GM06990 (cell line): ENCODE measurements around the gene SUSD4.

Source experiments
- DNase-seq: peaks from one replicate; pipeline ENCODE4 v3.0.0-alpha.2; 2011; ENCODE audit not compliant: insufficient read length; ENCODE audit errors: extremely low read depth
- H3K27me3 ChIP-seq: replicated peaks from 2 replicates; pipeline ENCODE4 v1.6.0; 2011; ENCODE audit warnings: low read length; ENCODE audit not compliant: control insufficient read depth, insufficient read depth
- H3K36me3 ChIP-seq: 2 replicates; pipeline ENCODE4 v1.5.1; 2011; ENCODE audit warnings: low read length; ENCODE audit not compliant: control insufficient read depth, insufficient read depth
- H3K4me3 ChIP-seq: replicated peaks from 2 replicates; pipeline ENCODE4 v1.5.1; 2011; ENCODE audit warnings: low read depth, mild to moderate bottlenecking, control low read depth, low read length
- TF ChIP-seq, protein P1 (sequence below): IDR thresholded peaks from 2 replicates; pipeline ENCODE4 v1.5.1; 2011; ENCODE audit warnings: low read length, control low read depth, mild to moderate bottlenecking, inconsistent platforms; ENCODE audit not compliant: insufficient read depth, poor library complexity, severe bottlenecking

The SUSD4 gene

DNA sequence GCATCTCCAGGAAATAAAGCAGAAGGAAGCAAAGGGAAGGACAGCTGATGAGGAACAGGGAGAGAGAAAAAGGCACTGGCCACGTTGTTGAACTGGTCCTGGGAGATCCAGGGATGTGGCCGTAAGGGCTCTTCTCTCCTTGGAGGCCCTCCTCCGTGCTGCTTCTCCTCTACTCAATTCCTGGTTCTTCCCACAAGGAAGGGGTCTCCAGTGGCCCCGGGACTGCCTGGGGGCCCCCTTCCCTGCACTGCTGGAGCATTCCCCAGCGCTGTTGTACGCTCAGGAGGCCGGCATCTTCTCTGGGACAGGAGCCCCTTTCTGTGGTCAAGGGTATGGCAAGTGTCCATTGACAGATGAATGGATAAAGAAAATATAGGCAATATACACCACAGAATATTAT is 132.4 kb downstream of the SUSD4 start:
- Histone ChIP-seq H3K36me3 (no peaks in the 10 kb centered on the region), H3K27me3 (peaks cover 3% of the 10 kb centered on the region; the same call in 1 of the 2 replicates), H3K4me3 (no peak overlapping the region)
- TF ChIP-seq, protein P1, sequence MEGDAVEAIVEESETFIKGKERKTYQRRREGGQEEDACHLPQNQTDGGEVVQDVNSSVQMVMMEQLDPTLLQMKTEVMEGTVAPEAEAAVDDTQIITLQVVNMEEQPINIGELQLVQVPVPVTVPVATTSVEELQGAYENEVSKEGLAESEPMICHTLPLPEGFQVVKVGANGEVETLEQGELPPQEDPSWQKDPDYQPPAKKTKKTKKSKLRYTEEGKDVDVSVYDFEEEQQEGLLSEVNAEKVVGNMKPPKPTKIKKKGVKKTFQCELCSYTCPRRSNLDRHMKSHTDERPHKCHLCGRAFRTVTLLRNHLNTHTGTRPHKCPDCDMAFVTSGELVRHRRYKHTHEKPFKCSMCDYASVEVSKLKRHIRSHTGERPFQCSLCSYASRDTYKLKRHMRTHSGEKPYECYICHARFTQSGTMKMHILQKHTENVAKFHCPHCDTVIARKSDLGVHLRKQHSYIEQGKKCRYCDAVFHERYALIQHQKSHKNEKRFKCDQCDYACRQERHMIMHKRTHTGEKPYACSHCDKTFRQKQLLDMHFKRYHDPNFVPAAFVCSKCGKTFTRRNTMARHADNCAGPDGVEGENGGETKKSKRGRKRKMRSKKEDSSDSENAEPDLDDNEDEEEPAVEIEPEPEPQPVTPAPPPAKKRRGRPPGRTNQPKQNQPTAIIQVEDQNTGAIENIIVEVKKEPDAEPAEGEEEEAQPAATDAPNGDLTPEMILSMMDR, result no peak
- no peak for DNase-seq

DNA sequence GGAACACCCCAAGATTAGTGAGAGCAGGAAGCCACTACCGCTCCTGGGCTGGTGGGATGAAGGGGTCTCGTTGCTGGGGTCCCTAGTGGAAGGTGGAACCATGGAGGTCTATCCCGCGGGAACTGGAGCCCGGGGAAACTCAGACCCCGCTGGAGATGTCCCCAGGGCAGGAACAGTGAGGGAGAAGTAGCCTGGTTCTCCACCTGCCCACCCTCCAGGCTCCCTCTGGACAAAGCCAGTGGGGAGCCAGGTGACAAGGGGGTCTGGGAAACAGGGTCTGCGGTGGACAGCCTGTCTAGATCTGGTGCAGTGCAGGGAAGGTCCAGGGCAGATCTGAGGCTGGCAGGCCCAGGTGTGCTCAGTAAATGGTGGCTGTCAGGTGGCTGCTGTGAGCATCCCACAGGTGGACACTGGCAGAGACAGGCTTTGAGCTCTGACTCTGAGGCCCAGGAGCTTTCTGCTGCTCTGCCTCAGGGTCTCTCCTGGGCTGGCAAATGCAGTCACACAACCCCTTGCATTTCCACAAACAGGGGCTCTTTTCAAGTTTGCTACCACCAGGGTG is 132.9 kb downstream of the SUSD4 start:
- H3K4me3 ChIP-seq, result no peak overlapping the region
- TF ChIP-seq, protein P1, result no peak
- H3K27me3 ChIP-seq, result peaks cover 3% of the 10 kb centered on the region; the same call in 1 of the 2 replicates
- no peaks in the 10 kb centered on the region for H3K36me3 ChIP-seq
- DNase-seq, result no peak

DNA sequence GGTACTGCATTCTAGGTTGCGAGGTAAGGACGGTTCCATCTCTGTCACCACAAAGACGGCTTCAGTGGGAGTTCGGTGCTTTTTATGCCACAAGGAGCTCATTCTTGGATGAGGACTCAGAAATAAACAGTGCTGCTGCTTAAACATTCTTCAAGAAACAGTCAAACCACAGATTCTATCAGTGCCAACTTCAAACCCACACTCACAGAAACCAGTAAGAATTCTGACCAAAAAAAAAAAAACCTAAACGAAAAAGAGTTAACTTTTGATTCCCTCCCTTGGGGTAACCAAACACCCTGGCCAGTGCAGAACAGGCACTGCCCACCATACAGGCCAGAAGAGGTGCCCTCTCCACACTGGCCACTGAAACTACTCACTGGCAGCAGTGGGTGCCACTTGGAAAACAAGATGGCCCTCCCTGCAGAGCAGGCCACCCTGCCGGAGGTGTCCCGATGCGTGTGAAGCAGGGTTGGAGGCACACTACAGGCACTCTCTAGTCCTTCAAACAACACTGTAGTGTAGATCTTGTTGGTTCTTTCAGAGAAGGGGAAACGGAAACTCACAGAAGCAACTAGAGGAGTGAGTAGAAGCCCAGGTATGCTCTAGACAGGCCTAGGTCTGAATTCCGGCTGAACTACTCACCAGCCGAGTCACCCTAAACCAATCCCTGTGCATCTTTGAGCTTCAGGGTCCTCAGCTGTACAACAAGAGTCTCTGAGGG is 133.7 kb downstream of the SUSD4 start:
- Histone ChIP-seq H3K27me3 (peaks cover 3% of the 10 kb centered on the region; the same call in 1 of the 2 replicates), H3K36me3 (no peaks in the 10 kb centered on the region), H3K4me3 (no peak overlapping the region)
- TF ChIP-seq, protein P1, result no peak
- DNase-seq, result no peak

DNA sequence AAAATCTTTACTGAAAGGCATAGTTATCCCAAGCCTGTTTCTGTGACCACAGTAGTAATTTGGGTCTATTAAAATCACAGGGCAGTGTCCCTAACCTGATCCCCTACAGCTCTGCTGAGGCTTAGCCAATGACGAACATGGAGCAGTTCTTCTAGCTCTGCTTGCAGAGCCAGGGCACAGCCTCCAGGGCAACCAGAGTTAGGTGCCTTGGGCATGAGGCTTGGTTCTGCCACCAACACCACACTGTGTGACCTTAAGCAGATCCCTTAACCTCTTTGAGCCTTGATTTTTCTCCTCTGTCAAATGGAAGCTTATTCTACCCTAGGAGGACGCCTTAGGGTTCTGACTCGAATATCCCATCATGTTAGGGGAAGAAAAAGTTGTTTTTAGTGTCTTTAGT is 134.2 kb downstream of the SUSD4 start:
- DNase-seq, result no peak
- H3K4me3 ChIP-seq, result no peak overlapping the region

DNA sequence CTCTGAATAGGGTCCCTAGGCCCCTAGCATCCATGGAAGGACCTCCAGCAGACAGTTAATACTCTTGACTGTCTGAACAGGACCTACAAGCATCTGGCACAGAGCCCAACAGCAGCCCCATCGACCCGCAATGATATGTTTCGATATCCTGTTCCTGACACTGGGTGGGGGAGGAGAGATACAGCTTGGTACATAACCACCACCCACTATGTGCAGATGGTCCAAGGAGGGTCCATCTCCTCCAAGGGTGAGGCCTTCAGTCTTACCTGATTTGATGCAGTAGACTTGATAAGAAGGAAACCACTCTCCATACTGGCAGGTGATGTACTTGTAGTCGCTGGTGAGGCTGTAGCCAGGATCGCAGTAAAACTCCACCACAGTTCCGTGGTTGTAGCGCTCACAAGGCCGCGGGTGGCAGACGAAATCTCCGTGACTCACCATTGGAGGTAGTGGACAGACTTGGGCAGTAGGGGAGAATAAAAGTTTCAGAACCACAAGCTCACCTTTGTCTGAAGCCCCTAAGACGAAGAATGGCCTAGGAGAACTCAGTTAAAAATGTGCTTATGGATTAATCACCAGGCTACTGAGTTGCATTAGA is 134.9 kb downstream of the SUSD4 start:
- no peaks in the 10 kb centered on the region for H3K36me3 ChIP-seq
- TF ChIP-seq, protein P1, result no peak

More for the DNA sequence above, 134.2 kb downstream of the SUSD4 start:
- TF ChIP-seq, protein P1, result no peak
- Histone ChIP-seq H3K36me3 (no peaks in the 10 kb centered on the region), H3K27me3 (peaks cover 3% of the 10 kb centered on the region; the same call in 1 of the 2 replicates)

More for the DNA sequence above, 134.9 kb downstream of the SUSD4 start:
- DNase-seq, result no peak
- Histone ChIP-seq H3K4me3 (no peak overlapping the region), H3K27me3 (peaks cover 3% of the 10 kb centered on the region; the same call in 1 of the 2 replicates)
